Lower leg skin (tissue), 4 donors: ENCODE measurements around the gene C1QL2. TPM values are rescaled to one million over a fixed set of nuclear protein-coding genes. Genes with fewer than 3 reads are reported as not detected.

Experiments used
- DNase-seq, 2 donors: peaks; one replicate each; pipeline ENCODE4 v3.0.0-alpha.2; 2019; ENCODE audit warnings: low spot score in 2 of 2
- H3K4me3 ChIP-seq: fragments of 200-600 bp; sonication (generic); 2 replicates; pipeline ENCODE4 v1.5.1; 2017; ENCODE audit warnings: mild to moderate bottlenecking, low read depth; ENCODE audit not compliant: poor library complexity, severe bottlenecking
- POLR2A ChIP-seq, 2 donors: fragments of 450-650 bp; IDR thresholded peaks; one replicate each; pipeline ENCODE4 v1.6.1; 2016 to 2017; ENCODE audit warnings: antibody characterized with exemption in 2 of 2, mild to moderate bottlenecking in 1 of 2, moderate library complexity in 1 of 2
- WGBS, 2 donors: methylation state at CpG; one replicate each; pipeline ENCODE4 v1.1.5; 2018; 5-methylcytosine and 5-hydroxymethylcytosine counted together
- intact Hi-C: fragments of 100-400 bp; cut with DNase I; formaldehyde crosslinking; loops from one replicate; pipeline ENCODE4 v1.15.0; 2023; ENCODE audit warnings: low total_unique reads
- total RNA-seq, 4 donors: library from RNA; depleted of rRNA; stranded (reverse); fragments of >200 nt; gene quantifications; one replicate each; pipeline ENCODE4 v1.1.0, GENCODE V29; 2016
- TF ChIP-seq, protein P1 (sequence below), 3 donors: fragments of 450-650 bp; IDR thresholded peaks; one replicate each; pipeline ENCODE4 v1.5.1; 2016; ENCODE audit warnings: antibody characterized with exemption in 3 of 3, mild to moderate bottlenecking in 3 of 3, moderate library complexity in 2 of 3

C1QL2 gene
- under 1 TPM in 2 of 4 donors, not detected in 2; 0.22 to 0.65 TPM for total RNA-seq

DNA sequence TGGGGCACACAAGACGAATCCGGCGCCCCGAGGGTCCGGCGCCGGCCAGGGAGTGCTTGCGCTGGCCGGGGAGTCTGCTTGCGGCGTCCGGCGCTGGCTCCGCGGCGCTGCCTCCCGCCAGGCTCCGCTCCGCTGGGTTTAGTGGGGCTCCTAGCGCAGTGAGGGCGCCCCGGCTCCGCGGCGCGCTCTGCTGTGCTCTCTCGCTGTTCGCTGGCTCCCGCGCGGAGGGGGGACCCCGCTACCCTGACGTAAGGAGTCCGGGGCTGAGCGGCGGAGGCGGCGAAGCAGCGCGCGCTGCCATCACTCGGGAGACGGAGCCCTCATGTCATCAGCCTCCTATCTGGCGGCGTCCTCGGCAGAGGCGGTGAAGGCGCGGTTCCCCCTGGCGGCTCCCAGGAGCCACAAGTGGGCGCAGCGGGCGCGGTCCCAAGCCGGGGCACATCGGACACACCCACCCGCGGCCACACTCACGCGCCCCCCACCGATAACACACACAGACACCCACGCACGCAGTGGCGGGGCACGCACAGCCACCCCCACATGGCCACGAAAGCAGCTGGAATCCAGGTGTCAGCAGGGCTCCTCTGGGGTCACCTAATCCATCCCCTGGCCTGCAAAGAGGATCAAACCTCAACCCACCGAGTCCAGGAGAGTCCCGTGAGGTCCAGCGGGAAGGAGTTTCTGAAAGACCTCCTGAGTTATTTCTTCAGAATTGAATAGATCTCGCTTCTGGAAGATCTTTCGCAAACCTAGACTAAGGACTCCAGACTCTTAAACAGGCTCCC, at the start of gene C1QL2:
Gene C1QL2 (minus strand): TSS at position 189 of the 785 bp plus-strand sequence. CDS start 482 bp downstream, outside the sequence.
- intact Hi-C loops: no loop called here
- no peak for TF ChIP-seq POLR2A (IDR thresholded peaks at IDR 0.05)
- TF ChIP-seq, protein P1, sequence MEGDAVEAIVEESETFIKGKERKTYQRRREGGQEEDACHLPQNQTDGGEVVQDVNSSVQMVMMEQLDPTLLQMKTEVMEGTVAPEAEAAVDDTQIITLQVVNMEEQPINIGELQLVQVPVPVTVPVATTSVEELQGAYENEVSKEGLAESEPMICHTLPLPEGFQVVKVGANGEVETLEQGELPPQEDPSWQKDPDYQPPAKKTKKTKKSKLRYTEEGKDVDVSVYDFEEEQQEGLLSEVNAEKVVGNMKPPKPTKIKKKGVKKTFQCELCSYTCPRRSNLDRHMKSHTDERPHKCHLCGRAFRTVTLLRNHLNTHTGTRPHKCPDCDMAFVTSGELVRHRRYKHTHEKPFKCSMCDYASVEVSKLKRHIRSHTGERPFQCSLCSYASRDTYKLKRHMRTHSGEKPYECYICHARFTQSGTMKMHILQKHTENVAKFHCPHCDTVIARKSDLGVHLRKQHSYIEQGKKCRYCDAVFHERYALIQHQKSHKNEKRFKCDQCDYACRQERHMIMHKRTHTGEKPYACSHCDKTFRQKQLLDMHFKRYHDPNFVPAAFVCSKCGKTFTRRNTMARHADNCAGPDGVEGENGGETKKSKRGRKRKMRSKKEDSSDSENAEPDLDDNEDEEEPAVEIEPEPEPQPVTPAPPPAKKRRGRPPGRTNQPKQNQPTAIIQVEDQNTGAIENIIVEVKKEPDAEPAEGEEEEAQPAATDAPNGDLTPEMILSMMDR (IDR thresholded peaks at IDR 0.05): no peak
- DNase-seq: no peak
- H3K4me3 ChIP-seq: no peak within 1 kb of the TSS
- WGBS, 2 donors: 10 to 19% methylated on average over 7 to 24 of the region's 71 CpGs

DNA sequence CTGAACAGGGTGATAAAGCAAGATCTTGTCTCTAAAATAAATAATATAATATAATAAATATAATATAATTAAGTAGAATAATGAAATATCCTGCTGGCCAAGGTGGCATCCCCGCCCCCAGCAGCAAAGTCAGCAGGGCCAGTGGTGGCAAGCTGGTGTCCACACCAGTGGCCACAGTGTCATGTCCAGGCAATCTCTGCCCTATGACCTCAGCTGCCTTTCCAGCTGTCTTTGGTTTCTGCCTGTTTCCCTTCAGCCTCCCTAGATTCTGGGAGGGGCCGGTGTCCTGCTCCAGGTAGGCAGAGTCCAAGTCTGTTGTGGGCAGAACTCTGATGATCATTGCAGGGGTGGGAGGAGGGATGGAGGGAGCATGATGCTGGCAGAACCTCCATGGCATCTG, 48.9 kb upstream of the C1QL2 start:
- no peak overlapping the region for H3K4me3 ChIP-seq
- TF ChIP-seq, protein P1 (IDR thresholded peaks at IDR 0.05): no peak
- no peak for TF ChIP-seq POLR2A (IDR thresholded peaks at IDR 0.05)
- intact Hi-C loops: no loop called here
- WGBS, 2 donors: 45 to 59% methylated on average over 2 of the region's 2 CpGs
- no peak for DNase-seq

DNA sequence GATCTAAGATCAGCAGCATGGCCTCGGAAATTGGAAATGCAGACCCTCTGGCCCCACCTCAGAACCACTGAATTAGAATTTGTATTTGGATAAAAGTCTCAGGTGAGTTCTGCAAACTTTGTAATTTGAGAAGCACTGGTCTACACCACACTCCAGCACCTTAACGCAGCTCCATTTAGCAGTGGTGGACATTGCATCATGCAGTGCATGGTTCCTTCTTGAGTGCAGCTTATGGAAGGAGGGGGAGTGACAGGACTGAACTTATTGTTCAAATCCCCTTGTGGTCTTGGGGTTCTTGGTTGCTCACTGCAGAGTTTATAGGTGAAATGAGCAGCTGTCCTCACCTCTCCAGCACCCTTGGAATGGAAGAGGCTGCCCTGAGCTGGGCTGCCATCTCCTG, 47.6 kb upstream of the C1QL2 start:
- DNase-seq: no peak
- no peak overlapping the region for H3K4me3 ChIP-seq
- 81 to 94% methylated on average over 2 of the region's 2 CpGs for WGBS, 2 donors
- intact Hi-C loops: no loop called here
- TF ChIP-seq, protein P1 (IDR thresholded peaks at IDR 0.05): no peak

DNA sequence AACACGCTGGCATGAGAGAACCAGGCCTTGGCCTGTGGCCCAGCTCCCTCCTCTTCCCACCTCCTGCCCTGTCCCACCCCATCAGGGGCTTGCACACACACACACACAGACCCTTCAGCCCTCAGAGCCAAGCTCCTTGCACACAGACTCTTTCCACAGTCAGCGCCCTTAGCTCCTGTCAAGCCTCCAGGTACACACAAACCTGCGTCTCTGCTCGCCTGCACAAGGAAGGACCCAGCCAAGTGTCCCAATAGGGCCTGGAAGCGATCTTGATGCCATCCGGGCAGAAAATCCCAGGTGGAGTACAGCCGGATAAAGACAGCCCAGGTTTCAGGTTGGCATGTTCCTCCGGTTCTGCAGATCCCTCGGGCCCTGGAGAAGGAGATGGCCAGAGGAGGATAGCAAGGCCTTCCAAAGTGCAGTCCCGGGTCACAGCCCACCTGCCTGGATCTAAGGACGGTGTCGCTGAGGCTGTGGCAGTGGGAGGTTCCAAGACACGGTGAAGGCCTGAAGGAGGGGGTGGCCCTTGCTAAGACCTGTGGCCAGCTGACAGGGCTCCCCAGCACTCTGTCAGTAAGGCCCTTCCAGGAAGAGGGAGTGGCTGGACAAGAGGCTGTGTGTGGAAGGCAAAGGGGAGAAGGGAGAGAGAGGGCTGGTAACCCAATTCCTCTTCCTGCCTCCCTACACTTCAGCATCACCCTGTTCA, 46.6 kb upstream of the C1QL2 start:
- no peak for TF ChIP-seq POLR2A (IDR thresholded peaks at IDR 0.05)
- TF ChIP-seq, protein P1 (IDR thresholded peaks at IDR 0.05): no peak
- H3K4me3 ChIP-seq: no peak overlapping the region
- 76% methylated on average over 7 to 12 of the region's 13 CpGs for WGBS, 2 donors
- intact Hi-C loops: no loop called here
- DNase-seq: no peak

DNA sequence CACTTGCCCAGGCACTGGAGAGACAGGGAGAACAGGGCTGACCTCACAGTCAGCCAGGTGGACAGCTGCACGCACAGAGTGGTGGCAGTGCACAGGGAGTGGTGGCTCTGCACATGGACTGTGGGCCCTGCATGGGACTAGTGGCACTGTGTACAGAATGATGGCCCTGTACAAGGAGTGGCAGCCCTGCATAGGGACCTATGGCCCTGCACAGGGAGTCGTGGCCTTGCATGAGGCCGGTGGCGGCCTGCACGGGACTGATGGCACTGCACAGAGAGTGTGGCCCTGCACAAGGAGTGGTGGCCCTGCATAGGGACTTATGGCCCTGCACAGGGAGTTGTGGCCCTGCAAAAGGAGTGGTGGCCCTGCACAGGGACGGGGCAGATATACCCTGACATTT, 46.0 kb upstream of the C1QL2 start:
- WGBS, 2 donors: 83 to 91% methylated on average over 6 of the region's 6 CpGs
- DNase-seq: no peak
- no peak overlapping the region for H3K4me3 ChIP-seq
- TF ChIP-seq, protein P1 (IDR thresholded peaks at IDR 0.05): no peak
- no peak for TF ChIP-seq POLR2A (IDR thresholded peaks at IDR 0.05)
- intact Hi-C loops: no loop called here
